Neural progenitor cell (in vitro differentiated cells): ENCODE data around the gene TMEM52B.

ENCODE experiments used
- CTCF ChIP-seq: fragments of 200-600 bp; sonication (generic); IDR thresholded peaks from 2 replicates; pipeline ENCODE4 v1.5.1; 2017; ENCODE audit warnings: antibody characterized with exemption, mild to moderate bottlenecking
- EZH2 ChIP-seq: fragments of 200-600 bp; sonication (generic); IDR thresholded peaks from 2 replicates; pipeline ENCODE4 v1.6.1; 2017; ENCODE audit warnings: antibody characterized with exemption, mild to moderate bottlenecking, moderate library complexity

GRCh38 chr12:10238526-10238925 is 59.7 kb downstream of the TMEM52B start:
- no peak for TF ChIP-seq CTCF
- no peak for TF ChIP-seq EZH2
